SH-SY5Y (cell line): ENCODE results near the gene NSMCE1.

Experiments used
- GATA2 ChIP-seq: IDR thresholded peaks from 2 replicates; pipeline ENCODE4 v1.6.1; 2011; ENCODE audit warnings: mild to moderate bottlenecking, low read depth, low read length
- GATA3 ChIP-seq: IDR thresholded peaks from 2 replicates; pipeline ENCODE4 v1.6.1; 2011; ENCODE audit warnings: low read depth, mild to moderate bottlenecking, low read length, moderate library complexity

GRCh38 chr16:27287887-27288286, 19.3 kb upstream of the NSMCE1 start:
- no peak for TF ChIP-seq GATA2
- no peak for TF ChIP-seq GATA3
